Tibial nerve (tissue), 4 donors: ENCODE results near the gene SHC4.

Source experiments
- CTCF ChIP-seq, 5 experiments: fragments of 200-600 bp in 3 of 5; fragments of 450-650 bp in 2 of 5; sonication (generic) in 3 of 5; IDR thresholded peaks; one replicate each; pipeline ENCODE4 v1.5.1; 2016 to 2019; ENCODE audit warnings: antibody characterized with exemption in 5 of 5, mild to moderate bottlenecking in 3 of 5, moderate library complexity in 2 of 5
- EP300 ChIP-seq, 2 donors: sonication (generic); formaldehyde crosslinking; IDR thresholded peaks; one replicate each; pipeline ENCODE4 v1.6.1; 2017; ENCODE audit warnings: antibody characterized with exemption in 2 of 2, mild to moderate bottlenecking in 1 of 2

GRCh38 chr15:48785712-48786111, 178.0 kb downstream of the SHC4 start:
- TF ChIP-seq EP300 (IDR thresholded peaks at IDR 0.05): no peak
- no peak for TF ChIP-seq CTCF (IDR thresholded peaks at IDR 0.05)
